NCI-H82 treated with DMSO at 0.1 percent for 48 hours (cell line): ENCODE results near the gene ACP7.
A peak's percentile ranks its signal among the peaks of the same experiment; 100 is the strongest.
"Not testable (repeated sequence)": the region's sequence is repeated elsewhere in the genome, so short reads cannot be mapped to it uniquely, and the experiment has no call there.

ENCODE experiments used
- DNase-seq: peaks from one replicate; lab custom pipeline; 2025; ENCODE audit not compliant: unreplicated experiment; lab: John Stamatoyannopoulos, UW

ACP7 gene

GRCh38 chr19:39077323-39077722 lies 6.8 kb upstream of the ACP7 start:
- DNase-seq, result no peak

DNA sequence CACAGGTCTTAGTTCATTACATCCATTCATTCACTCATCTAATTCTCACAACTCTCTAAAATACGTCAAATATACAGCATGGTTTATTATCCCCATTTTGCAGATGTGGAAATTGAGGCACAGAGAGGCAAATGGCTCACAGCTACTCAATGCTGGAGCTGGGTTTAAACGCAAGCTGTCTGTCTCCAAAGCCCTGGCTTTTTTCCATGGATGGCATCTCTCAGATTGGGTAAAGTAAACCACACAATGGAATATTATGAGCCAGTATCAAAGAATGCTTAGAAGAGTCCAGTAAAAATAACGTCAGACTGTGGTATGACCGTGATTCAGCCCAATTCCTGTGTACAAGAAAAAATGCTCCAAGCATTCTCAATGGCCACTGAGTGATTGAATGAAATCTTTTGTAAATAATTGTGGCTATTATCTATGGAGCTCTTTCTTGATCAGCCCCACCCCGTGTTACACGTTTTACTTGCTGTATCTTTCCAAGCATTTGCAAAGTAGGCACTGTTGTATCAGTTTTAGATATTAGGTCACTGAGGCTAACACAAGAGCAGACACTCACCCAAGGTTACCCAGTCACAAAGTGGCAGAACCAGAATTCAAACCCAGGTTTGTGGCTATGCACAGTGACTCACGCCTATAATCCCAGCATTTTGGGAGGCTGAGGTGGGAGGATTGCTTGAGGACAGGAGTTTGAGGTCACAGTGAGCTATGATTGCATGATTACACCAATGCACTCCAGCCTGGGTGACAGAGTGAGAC lies 5.5 kb upstream of the ACP7 start:
- DNase-seq, result no peak

- no peak for DNase-seq
Observed at GRCh38 chr19:39080431-39080830, 3.7 kb upstream of the ACP7 start.

DNA sequence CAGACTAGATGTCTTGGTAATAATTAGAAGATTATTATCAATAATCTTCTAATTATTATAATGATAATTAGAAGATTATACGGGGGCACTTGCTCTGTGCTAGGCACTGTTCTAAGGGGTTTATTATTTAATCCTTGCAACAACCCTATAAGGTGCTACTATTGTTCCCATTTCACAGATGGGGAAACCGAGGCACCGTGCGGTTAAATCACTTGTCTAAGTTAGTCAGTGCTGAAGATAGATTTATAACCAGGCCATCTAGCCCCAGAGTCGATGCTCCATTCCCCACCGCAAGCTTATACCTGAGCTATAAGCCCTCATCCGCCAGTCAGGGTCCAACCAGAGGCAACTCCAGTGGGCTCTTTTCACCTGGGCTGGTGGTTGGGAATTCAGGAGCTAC lies 2.0 kb upstream of the ACP7 start:
- no peak for DNase-seq

DNA sequence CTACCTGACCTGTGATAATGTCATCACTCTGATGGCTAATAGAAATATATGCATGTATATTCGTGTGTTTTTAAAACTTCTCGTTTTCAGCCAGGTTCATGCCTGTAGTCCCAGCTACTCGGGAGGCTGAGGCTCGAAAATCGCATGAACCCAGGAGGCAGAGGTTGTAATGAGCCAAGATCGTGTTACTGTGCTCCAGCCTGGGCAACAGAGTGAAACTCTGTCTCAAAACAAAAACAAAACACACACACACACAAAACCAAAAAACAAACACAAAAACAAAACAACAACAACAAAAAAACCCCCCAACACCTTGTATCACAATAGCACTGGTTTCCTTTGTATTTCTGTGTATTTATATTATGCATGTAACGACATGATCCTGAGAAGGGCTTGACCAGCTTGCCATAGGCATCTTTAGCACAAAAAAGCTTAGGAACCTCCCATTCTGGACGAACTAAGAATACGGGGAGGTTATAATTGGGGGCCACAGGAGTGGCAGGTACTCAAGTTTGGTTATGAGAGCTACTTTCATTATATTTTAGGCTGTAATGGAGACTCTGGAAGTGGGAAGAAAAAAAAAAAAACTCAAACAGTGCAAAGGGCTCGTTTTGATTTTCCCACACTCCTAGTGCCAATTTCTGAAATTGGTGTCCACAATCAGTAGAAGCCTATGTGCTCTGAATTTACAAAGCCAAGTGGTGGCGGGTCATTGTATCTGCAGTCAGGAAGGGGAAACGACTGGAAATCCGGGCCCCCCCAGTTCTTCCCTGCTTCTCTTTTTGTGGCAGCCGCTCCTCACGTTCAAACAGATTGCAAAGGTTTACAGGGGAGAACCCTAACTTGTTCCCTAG lies 1.2 kb upstream of the ACP7 start:
- DNase-seq, result no peak

DNA sequence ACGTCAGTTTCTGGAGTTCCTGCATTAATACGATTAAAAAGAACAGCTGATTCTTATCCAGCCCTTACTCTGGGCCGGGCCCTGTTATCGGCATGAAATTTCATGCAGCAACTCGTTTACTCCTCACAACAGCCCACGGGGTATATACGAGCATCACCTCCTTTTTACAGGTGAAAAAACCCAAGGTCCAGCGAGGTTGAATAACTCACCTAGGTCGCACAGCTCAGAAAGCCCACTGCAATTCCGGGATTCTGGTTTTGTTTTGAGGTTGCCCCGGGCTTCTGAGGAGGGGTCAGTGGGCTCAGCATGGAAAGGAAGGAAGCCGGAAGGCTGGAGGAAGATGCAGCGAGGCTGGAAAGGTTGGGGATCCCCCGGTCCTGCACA lies 577 bp upstream of the ACP7 start:
- DNase-seq, result peak; percentile 10

DNA sequence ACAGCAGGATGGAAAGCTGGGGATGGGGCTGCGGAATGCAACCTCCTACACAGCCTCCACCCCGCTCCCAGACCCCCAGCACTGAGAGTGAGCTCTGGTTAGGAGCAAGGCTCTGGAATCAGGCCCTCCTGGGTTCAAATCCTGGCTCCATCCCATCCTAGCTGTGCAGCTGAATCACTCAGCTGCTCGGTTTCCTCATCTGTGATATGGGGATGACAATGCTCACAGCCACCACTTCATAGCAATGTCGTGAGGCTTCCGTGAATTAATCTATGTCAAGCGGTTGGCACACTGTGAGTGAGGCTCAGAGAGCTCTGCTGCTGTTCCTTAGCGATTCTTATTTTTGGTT lies 538 bp downstream of the ACP7 start:
- DNase-seq, result no peak

- no peak for DNase-seq
Observed at GRCh38 chr19:39085392-39085791, 1.2 kb downstream of the ACP7 start.

GRCh38 chr19:39086386-39086785 lies 2.2 kb downstream of the ACP7 start:
- DNase-seq, result no peak

DNA sequence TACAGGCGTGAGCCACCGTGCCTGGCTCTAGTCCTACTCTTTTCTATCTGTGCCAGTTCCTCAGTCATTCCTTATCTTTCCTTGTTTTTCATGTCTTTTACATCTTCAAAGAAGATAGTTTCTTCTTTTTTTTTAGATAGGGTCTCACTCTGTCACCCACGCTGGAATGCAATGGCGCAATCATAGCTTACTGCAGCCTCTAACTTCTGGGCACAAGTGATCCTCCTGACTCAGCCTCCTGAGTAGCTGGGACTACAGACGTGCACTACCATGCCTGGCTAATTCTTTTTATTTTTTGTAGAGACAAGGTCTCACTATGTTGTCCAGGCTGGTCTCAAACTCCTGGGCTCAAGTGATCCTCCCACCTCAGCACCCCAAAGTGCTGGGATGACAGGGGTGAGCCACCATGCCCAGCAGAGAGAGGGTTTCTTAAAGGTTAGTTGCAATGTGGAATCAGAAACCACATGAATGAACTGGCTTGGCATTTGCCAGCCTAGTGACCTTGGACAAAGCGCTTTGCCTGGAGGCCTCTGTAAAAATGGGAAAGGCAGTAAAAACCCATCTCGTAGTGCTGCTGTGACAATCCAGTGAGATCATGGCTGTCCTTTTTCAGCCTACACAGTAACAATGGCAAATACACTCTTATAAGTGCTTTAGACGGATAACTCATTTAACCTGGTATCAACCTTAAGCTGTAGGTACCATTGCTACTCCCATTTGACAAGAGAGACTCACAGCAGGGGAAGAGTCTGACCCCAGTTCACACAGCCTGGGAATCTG lies 3.9 kb downstream of the ACP7 start:
- no peak for DNase-seq

- DNase-seq, result not testable (repeated sequence)
Observed at GRCh38 chr19:39090016-39090415, 5.8 kb downstream of the ACP7 start.

DNA sequence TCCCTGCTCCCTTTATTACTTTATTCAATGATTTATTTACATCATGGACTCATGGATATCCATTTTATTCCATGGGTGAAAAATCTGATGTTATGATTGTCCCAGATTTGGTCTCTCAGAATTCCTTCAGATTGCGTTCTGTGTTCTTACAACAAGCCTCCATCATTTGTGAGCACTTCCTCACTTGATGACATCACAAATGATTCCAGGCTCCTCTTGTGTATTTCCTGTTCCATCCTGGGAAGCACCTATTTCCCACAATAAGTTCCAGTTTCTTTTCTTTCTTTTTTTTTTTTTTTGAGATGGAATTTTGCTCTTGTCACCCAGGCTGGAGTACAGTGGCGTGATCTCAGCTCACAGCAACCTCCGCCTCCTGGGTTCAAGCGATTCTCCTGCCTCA lies 6.7 kb downstream of the ACP7 start:
- DNase-seq, result no peak

DNA sequence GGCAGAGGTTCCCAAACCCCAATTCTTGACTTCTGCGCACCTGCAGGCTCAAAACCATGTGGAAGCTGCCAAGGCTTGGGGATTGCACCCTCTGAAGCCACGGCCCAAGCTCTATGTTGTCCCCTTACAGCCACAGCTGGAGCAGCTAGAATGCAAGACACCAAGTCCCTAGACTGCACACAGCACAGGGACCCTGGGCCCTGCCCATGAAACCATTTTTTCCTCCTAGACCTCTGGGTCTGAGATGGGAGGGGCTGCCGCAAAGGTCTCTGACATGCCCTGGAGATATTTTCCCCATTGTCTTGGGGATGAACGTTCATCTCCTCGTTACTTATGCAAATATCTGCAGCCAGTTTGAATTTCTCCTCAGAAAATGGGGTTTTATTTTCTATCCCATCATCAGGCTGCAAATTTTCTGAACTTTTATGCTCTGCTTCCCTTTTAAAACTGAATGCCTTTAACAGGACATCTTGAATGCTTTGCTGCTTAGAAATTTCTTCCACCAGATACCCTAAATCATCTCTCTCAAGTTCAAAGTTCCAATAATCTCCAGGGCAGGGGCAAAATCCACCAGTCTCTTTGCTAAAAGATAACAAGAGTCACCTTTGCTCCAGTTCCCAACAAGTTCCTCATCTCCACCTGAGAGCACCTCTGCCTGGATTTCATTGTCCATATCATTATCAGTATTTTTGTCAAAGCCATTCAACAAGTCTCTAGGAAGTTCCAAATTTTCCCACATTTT lies 11.8 kb downstream of the ACP7 start:
- DNase-seq, result not testable (repeated sequence)

DNA sequence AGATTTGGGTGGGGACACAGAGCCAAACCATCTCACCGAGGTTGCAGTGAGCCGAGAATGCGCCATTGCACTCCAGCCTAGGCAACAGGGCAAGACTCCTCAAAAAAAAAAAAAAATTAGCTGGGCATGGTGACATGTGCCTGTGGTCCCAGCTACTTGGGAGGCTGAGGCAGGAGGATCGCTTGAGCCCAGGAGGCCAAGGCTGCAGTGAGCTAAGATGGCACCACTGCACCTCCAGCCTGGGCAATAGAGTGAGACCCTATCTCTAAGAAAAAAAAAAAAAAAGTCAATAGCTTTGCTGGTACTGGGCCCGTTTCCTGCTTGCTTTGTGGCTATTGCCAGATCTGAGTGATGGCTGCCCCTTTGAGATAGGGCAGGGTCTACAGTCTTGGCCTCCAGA lies 13.1 kb downstream of the ACP7 start:
- no peak for DNase-seq

- no peak for DNase-seq
Observed at GRCh38 chr19:39097721-39098120, 13.6 kb downstream of the ACP7 start.

- DNase-seq, result no peak
Observed at GRCh38 chr19:39098365-39099269, 14.4 kb downstream of the ACP7 start.

DNA sequence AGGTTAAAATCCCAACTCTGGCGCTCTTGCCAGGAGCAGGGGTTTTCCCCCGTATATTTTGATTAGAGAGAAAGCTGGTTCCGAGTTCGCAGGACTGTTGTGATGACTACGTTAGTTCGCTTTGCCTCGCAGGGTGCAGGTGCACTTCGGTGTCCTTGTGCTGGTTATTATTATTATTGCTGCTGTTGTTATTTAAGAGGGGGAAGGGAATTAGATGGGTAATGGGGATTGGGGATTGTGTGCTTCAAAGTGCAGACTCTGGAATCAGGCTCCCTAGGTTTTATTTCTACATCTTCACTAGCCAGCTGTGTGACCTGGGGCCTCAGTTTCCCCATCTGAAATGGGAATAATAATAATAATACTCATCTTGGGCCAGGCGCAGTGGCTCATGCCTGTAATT lies 15.2 kb downstream of the ACP7 start:
- DNase-seq, result no peak

DNA sequence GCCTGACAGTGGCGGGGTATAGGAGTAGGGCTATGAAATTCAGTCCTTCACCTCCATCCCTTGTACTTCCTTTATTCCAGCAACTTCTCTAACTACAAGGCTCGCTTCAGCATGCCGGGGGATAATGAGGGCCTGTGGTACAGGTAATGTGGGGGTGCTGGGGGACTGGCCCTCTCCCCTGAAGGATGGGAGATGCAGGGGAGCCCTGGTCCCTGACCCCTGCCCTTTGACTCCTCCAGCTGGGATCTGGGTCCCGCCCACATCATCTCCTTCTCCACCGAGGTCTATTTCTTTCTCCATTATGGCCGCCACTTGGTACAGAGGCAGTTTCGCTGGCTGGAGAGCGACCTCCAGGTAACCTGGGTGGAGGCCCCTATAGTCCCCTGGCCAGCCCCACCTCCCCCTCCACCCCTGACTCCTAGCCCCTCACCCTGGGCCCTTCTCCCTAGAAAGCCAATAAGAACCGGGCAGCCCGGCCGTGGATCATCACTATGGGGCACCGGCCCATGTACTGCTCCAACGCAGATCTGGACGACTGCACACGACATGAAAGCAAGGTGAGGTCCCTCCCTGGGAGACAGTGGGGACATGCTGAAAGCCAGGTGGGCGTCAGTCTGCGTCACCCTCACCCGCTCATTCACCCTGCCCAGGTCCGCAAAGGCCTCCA lies 16.5 kb downstream of the ACP7 start:
- DNase-seq, result no peak

DNA sequence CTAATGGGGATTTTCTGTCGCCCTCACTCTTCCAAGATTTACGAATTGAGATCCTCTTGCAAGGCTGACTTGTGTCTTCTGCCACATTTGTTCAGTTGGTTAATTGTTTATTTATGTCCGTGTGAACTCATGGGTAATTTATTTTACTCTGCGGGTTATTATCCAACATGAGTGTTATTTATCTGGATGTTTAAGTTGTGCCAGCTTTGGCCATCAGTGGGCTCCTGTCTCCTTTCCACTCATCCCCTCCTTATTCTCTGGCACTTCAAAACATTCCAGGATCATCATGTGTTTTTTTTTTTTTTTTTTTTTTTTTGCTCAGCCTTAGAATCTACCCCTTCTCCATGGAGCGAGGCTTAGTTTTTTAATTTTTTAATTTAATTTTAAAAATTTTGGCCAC lies 19.0 kb downstream of the ACP7 start:
- no peak for DNase-seq

DNA sequence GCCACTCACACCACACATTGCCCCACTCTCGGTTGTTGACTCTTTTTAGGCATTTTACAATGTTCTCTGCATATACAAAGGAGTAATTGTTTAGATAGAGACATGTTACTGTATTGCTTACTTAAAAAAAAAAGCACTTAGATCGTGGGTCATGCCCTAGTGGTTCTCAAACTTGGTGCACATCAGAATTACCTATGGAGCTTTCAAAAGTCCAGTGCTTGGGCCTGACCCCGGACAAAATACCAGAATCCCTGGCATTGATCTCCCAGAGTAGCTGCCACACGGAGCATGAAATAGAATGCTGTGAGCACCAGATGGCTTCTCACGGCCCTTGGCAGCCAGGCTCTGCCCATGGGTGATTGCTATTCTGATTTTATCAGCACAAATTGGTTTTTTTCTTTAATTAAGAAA lies 20.0 kb downstream of the ACP7 start:
- no peak for DNase-seq
